Measurements from ENCODE around the gene PPIL6.
"Not testable (repeated sequence)": the region's sequence is repeated elsewhere in the genome, so short reads cannot be mapped to it uniquely, and the experiment has no call there.

Gene PPIL6

DNA sequence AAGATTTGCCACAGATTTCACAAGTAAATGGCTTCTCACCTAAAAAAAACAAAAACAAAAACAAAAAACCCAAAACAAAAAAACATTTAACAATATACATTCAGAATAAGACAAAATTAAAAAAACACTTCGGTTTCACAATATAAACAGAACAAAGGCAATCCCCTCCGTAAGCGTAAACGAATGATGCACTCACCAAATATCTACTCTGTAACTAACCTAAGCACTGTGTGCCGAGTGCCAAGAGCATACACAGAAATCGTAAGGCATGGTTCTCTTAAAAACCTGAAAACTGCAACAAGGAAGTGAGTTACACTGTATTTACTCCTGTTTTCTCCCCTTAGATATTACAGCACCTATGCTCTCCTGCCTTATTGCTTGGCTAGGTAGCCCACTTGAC lies 27.3 kb upstream of the PPIL6 start:
- H3K4me3 ChIP-seq (ENCODE audit: low read depth, low read length) = no peak overlapping the region
- TF ChIP-seq, protein P1, sequence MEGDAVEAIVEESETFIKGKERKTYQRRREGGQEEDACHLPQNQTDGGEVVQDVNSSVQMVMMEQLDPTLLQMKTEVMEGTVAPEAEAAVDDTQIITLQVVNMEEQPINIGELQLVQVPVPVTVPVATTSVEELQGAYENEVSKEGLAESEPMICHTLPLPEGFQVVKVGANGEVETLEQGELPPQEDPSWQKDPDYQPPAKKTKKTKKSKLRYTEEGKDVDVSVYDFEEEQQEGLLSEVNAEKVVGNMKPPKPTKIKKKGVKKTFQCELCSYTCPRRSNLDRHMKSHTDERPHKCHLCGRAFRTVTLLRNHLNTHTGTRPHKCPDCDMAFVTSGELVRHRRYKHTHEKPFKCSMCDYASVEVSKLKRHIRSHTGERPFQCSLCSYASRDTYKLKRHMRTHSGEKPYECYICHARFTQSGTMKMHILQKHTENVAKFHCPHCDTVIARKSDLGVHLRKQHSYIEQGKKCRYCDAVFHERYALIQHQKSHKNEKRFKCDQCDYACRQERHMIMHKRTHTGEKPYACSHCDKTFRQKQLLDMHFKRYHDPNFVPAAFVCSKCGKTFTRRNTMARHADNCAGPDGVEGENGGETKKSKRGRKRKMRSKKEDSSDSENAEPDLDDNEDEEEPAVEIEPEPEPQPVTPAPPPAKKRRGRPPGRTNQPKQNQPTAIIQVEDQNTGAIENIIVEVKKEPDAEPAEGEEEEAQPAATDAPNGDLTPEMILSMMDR (IDR thresholded peaks at IDR 0.05; ENCODE audit: borderline replicate concordance, insufficient read depth, low read depth, low read length) = no peak

- H3K4me3 ChIP-seq (ENCODE audit: low read depth, low read length) = no peak overlapping the region
- TF ChIP-seq, protein P1 (IDR thresholded peaks at IDR 0.05; ENCODE audit: borderline replicate concordance, insufficient read depth, low read depth, low read length) = no peak
Measured at GRCh38 chr6:109466212-109466923, 25.9 kb upstream of the PPIL6 start.

GRCh38 chr6:109465772-109466171 lies 25.3 kb upstream of the PPIL6 start:
- TF ChIP-seq, protein P1 (IDR thresholded peaks at IDR 0.05; ENCODE audit: borderline replicate concordance, insufficient read depth, low read depth, low read length) = no peak
- H3K4me3 ChIP-seq (ENCODE audit: low read depth, low read length) = no peak overlapping the region

GRCh38 chr6:109461733-109462526 lies 21.5 kb upstream of the PPIL6 start:
- H3K4me3 ChIP-seq (ENCODE audit: low read depth, low read length) = no peak overlapping the region
- TF ChIP-seq, protein P1 (IDR thresholded peaks at IDR 0.05; ENCODE audit: borderline replicate concordance, insufficient read depth, low read depth, low read length) = no peak

- not testable (repeated sequence) for H3K4me3 ChIP-seq (ENCODE audit: low read depth, low read length)
Measured at GRCh38 chr6:109461205-109461604, 20.8 kb upstream of the PPIL6 start.

- TF ChIP-seq, protein P1 (IDR thresholded peaks at IDR 0.05; ENCODE audit: borderline replicate concordance, insufficient read depth, low read depth, low read length) = no peak
- H3K4me3 ChIP-seq (ENCODE audit: low read depth, low read length) = no peak overlapping the region
Measured at GRCh38 chr6:109460161-109460829, 19.9 kb upstream of the PPIL6 start.

- TF ChIP-seq, protein P1 (IDR thresholded peaks at IDR 0.05; ENCODE audit: borderline replicate concordance, insufficient read depth, low read depth, low read length) = no peak
- no peak overlapping the region for H3K4me3 ChIP-seq (ENCODE audit: low read depth, low read length)
Measured at GRCh38 chr6:109458774-109459531, 18.5 kb upstream of the PPIL6 start.

All from GM12875 (cell line).